ENCODE results near the gene C17orf100. TPM values are rescaled to one million over a fixed set of nuclear protein-coding genes. Genes with fewer than 3 reads are reported as not detected.

Gene C17orf100
- total and polyA plus RNA-seq, 4 donors: 0.56 to 33.2 (median 2.7) TPM

DNA sequence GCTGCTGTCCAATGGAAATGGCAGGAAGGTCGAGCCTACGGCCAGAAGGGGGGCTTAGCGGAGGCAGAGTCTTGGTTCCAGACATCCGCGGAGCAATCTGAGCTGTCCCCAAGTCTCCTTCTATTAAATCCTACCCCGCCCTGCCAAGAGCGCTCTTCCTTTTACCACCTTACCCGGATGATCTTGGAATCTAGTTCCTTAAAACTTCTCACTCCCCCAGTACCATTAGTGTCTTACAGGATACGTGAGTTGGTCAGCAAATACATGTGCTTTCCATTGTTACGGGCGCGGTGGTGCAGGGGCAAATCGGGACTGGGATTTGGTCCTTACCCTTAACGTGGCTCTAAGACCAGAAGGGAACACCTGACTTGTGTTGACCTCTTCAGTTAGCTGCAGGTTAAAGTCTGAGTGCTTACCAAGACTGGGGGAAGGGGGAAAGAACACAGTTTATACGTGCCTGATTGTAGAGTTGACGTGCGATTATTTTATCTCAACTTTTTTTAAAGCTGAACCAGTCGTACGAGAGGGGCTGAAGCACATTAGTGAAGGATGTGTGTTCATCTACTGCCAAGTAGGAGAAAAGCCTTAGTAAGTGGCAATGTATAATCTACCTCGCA is 10.2 kb upstream of the C17orf100 start:
- Histone ChIP-seq H3K36me3 (ENCODE audit: control insufficient read depth in 4 of 4, insufficient read depth in 3 of 4, low read depth in 1 of 4, low read length in 3 of 4) (peaks cover 2 to 18% (median 8%) of the 10 kb centered on the region in 4 donors), H3K9me3 (ENCODE audit: control insufficient read depth in 4 of 4, low read length in 3 of 4) (no peaks in the 10 kb centered on the region), H3K9ac (ENCODE audit: low read depth in 1 of 2, low read length in 2 of 2) (peak overlapping the region; percentile 65 to 80), H3K4me3 (ENCODE audit: low read depth in 1 of 3, low read length in 3 of 3) (peak overlapping the region; percentile 88 to 94 (median 90)), H3K27ac (ENCODE audit: low read depth in 1 of 2, low read length in 2 of 2) (peak overlapping the region; percentile 69 to 82), H3K27me3 (ENCODE audit: control insufficient read depth in 4 of 4, insufficient read depth in 4 of 4, low read length in 3 of 4) (no peaks in the 10 kb centered on the region), H3K4me1 (ENCODE audit: control insufficient read depth in 4 of 4, insufficient read depth in 4 of 4, low read length in 3 of 4) (peaks cover 3 to 34% (median 26%) of the 10 kb centered on the region in 4 donors)
- TF ChIP-seq ZBTB33 (IDR thresholded peaks at IDR 0.05): no peak
- peak; percentile 59 to 62 for TF ChIP-seq HNF4A (conservative IDR thresholded peaks at IDR 0.05)
- peak in 1 of 2 donors; percentile 29 for TF ChIP-seq RXRA (IDR thresholded peaks at IDR 0.05)
- TF ChIP-seq TAF1 (conservative IDR thresholded peaks at IDR 0.05): peak; percentile 46
- no peak for TF ChIP-seq JUND (IDR thresholded peaks at IDR 0.05)
- no peak for TF ChIP-seq EGR1 (IDR thresholded peaks at IDR 0.05; ENCODE audit: low read depth in 2 of 2)
- TF ChIP-seq SP1 (IDR thresholded peaks at IDR 0.05): peak; percentile 10
- peak; percentile 49 for TF ChIP-seq HNF4G (IDR thresholded peaks at IDR 0.05)
- WGBS: 3% methylated on average over 20 of the region's 20 CpGs
- DNase-seq (ENCODE audit: low spot score): peak; percentile 38

DNA sequence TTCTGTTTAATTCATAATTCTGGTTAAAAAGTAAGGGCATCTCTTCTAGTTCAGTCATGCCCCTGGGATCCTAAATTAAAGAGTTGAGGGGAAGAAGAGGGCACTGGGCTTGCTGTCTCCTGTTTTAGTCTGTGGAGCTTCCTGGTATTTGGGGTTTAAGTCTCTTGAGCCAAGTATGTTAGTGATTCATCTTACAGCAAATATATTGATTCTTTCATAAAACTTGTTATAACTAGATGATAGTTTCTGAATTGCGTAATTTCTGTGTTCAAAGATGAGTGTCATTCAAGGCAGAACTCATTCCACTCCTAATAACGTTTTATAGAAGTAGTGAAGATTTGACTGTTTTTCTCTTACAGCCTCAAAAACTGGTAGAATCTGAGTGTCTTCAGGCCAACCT is 9.0 kb upstream of the C17orf100 start:
- Histone ChIP-seq H3K9ac (ENCODE audit: low read depth in 1 of 2, low read length in 2 of 2) (no peak overlapping the region), H3K4me3 (ENCODE audit: low read depth in 1 of 3, low read length in 3 of 3) (no peak overlapping the region), H3K27me3 (ENCODE audit: control insufficient read depth in 4 of 4, insufficient read depth in 4 of 4, low read length in 3 of 4) (no peaks in the 10 kb centered on the region), H3K36me3 (ENCODE audit: control insufficient read depth in 4 of 4, insufficient read depth in 3 of 4, low read depth in 1 of 4, low read length in 3 of 4) (peaks cover 2 to 19% (median 9%) of the 10 kb centered on the region in 4 donors), H3K4me1 (ENCODE audit: control insufficient read depth in 4 of 4, insufficient read depth in 4 of 4, low read length in 3 of 4) (peaks cover 3 to 34% (median 26%) of the 10 kb centered on the region in 4 donors), H3K9me3 (ENCODE audit: control insufficient read depth in 4 of 4, low read length in 3 of 4) (no peaks in the 10 kb centered on the region), H3K27ac (ENCODE audit: low read depth in 1 of 2, low read length in 2 of 2) (peak overlapping the region in 1 of 2 donors; percentile 13)
- DNase-seq (ENCODE audit: low spot score): no peak
- 49% methylated on average over 2 of the region's 2 CpGs for WGBS
- no peak for TF ChIP-seq ZBTB33 (IDR thresholded peaks at IDR 0.05)
- TF ChIP-seq NR2F2 (IDR thresholded peaks at IDR 0.05): no peak
- no peak for TF ChIP-seq SP1 (IDR thresholded peaks at IDR 0.05)
- TF ChIP-seq HNF4A (conservative IDR thresholded peaks at IDR 0.05): no peak
- no peak for TF ChIP-seq GABPA (IDR thresholded peaks at IDR 0.05 in 1 of 2, conservative IDR thresholded peaks at IDR 0.05 in 1 of 2)
- TF ChIP-seq CTCF (IDR thresholded peaks at IDR 0.05; ENCODE audit: low read depth, low read length, missing input control): no peak
- no peak for TF ChIP-seq TAF1 (conservative IDR thresholded peaks at IDR 0.05)
- TF ChIP-seq MAX (IDR thresholded peaks at IDR 0.05): no peak
- no peak for TF ChIP-seq ATF3 (IDR thresholded peaks at IDR 0.05)
- TF ChIP-seq FOXA1 (IDR thresholded peaks at IDR 0.05): no peak
- TF ChIP-seq YY1 (IDR thresholded peaks at IDR 0.05): no peak
- no peak for TF ChIP-seq EGR1 (IDR thresholded peaks at IDR 0.05; ENCODE audit: low read depth in 2 of 2)
- no peak for TF ChIP-seq HNF4G (IDR thresholded peaks at IDR 0.05)
- TF ChIP-seq RXRA (IDR thresholded peaks at IDR 0.05): no peak
- no peak for TF ChIP-seq FOXA2 (IDR thresholded peaks at IDR 0.05)
- TF ChIP-seq JUND (IDR thresholded peaks at IDR 0.05): no peak
- no peak for TF ChIP-seq REST (IDR thresholded peaks at IDR 0.05)
